Urinary bladder (tissue), 4 donors: ENCODE measurements around the gene EDEM3. TPM values are rescaled to one million over a fixed set of nuclear protein-coding genes. Genes with fewer than 3 reads are reported as not detected.

Source experiments
- DNase-seq: peaks from one replicate; pipeline ENCODE4 v3.0.0-alpha.2; 2015; ENCODE audit errors: extremely low spot score
- H3K27ac ChIP-seq: one replicate; pipeline ENCODE4 v1.5.1; 2013; ENCODE audit warnings: low read depth, mild to moderate bottlenecking, moderate library complexity
- H3K36me3 ChIP-seq: one replicate; pipeline ENCODE4 v1.6.1; 2013; ENCODE audit warnings: mild to moderate bottlenecking, moderate library complexity; ENCODE audit not compliant: insufficient read depth
- H3K4me1 ChIP-seq: one replicate; pipeline ENCODE4 v1.6.1; 2013; ENCODE audit warnings: mild to moderate bottlenecking, moderate library complexity; ENCODE audit not compliant: insufficient read depth
- H3K4me3 ChIP-seq: one replicate; pipeline ENCODE4 v1.5.1; 2013; ENCODE audit warnings: low read depth, low read length
- WGBS: extraction: QIAGEN DNeasy Blood & Tissue Kit; methylation state at CpG from one replicate; pipeline ENCODE4 v1.1.7; 2013; 5-methylcytosine and 5-hydroxymethylcytosine counted together
- polyA plus RNA-seq: library from polyadenylated mRNA; stranded (reverse); fragments of 200-250 nt; gene quantifications from one replicate; pipeline ENCODE4 v1.2.3, GENCODE V29; 2013
- total RNA-seq: library from RNA; depleted of rRNA; stranded (reverse); fragments of >200 nt; gene quantifications from one replicate; pipeline ENCODE4 v1.2.3, GENCODE V29; 2014
- donor health status: healthy with polysubstance abuse.
- donor health status: healthy.

EDEM3 gene, protein sequence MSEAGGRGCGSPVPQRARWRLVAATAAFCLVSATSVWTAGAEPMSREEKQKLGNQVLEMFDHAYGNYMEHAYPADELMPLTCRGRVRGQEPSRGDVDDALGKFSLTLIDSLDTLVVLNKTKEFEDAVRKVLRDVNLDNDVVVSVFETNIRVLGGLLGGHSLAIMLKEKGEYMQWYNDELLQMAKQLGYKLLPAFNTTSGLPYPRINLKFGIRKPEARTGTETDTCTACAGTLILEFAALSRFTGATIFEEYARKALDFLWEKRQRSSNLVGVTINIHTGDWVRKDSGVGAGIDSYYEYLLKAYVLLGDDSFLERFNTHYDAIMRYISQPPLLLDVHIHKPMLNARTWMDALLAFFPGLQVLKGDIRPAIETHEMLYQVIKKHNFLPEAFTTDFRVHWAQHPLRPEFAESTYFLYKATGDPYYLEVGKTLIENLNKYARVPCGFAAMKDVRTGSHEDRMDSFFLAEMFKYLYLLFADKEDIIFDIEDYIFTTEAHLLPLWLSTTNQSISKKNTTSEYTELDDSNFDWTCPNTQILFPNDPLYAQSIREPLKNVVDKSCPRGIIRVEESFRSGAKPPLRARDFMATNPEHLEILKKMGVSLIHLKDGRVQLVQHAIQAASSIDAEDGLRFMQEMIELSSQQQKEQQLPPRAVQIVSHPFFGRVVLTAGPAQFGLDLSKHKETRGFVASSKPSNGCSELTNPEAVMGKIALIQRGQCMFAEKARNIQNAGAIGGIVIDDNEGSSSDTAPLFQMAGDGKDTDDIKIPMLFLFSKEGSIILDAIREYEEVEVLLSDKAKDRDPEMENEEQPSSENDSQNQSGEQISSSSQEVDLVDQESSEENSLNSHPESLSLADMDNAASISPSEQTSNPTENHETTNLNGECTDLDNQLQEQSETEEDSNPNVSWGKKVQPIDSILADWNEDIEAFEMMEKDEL
- total RNA-seq (56.3 TPM), polyA plus RNA-seq (11.9 TPM)

DNA sequence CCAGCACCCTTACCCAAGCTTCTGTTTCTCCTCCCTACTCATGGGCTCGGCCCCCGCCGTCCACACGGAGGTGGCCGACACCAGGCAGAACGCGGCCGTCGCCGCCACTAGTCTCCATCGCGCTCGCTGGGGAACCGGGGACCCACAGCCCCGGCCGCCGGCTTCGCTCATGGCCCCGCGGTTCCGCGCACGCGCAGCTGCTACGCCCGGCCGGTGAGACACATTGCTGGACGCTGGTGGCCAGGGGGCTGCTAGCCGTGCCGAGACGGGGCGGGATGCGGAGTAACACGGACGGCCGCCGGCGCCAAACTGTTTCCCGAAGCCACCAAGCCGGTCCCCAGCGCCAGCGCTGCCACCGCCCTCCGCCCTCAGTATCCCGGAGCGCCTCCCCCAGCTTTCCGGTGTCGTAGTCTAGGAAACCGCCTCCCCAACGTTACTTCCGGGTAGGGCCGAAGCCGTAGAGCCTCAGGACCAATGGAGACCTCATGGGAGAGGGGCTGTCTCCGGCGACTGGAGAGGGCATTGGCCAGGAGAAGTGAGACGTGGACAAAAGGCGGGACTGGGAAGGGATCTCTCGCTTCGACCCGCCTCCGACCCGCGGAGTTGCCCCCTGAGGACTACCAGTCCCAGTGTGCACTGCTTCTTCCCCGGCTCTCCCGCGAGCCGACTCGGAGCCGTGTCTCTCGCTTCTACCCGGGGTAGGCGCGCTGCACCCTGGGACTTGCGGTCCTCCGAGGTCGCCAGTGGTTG is at the start of gene EDEM3:
Gene EDEM3 (minus strand): TSS at position 383 of the 750 bp plus-strand sequence. CDS start 212 bp downstream, at position 171.
- peak; percentile 98 for DNase-seq
- Histone ChIP-seq H3K27ac (peak within 1 kb of the TSS; percentile 73), H3K4me1 (no peaks in the 10 kb centered on the region), H3K36me3 (no peaks in the 10 kb centered on the region), H3K4me3 (peak within 1 kb of the TSS; percentile 62)
- WGBS: under 1% methylated on average over 76 of the region's 76 CpGs

DNA sequence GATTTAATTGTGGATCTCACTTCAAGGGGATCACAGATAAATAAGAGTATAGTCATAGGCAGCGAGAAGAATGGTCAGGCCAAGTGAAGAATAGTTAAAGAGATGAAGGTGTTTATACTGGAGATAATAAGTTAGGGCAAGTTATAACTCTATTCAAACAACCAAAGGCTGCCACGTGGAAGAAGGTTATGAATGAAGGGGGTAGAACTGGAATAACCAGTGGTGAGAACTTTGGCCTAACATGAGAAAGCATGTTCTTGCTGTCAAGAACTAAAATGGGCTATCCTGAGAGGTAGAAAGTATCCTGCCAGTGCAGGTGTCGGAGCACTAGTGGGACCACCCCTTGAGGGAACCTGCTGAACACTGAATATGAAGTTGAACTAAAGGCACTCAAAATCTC is 49.6 kb upstream of the EDEM3 start:
- Histone ChIP-seq H3K4me1 (no peaks in the 10 kb centered on the region), H3K4me3 (no peak overlapping the region), H3K27ac (no peak overlapping the region), H3K36me3 (no peaks in the 10 kb centered on the region)
- no peak for DNase-seq
- 85% methylated on average over 3 of the region's 3 CpGs for WGBS

DNA sequence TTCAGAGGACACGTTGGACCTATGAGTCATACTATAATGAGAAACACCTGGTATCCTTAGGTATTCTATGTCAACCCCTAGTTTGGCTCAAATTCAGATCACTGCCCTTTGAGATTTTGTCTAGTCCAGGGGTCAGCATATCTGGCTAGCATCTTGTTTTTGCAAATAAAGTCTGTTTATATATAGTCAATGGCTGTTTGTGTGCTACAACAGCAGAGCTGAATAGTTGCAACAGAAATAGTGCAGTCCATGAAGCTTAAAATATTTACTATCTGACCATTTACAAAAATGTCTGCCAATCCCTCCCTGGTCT is 48.5 kb upstream of the EDEM3 start:
- no peaks in the 10 kb centered on the region for H3K36me3 ChIP-seq
- H3K4me3 ChIP-seq: no peak overlapping the region
- DNase-seq: no peak

DNA sequence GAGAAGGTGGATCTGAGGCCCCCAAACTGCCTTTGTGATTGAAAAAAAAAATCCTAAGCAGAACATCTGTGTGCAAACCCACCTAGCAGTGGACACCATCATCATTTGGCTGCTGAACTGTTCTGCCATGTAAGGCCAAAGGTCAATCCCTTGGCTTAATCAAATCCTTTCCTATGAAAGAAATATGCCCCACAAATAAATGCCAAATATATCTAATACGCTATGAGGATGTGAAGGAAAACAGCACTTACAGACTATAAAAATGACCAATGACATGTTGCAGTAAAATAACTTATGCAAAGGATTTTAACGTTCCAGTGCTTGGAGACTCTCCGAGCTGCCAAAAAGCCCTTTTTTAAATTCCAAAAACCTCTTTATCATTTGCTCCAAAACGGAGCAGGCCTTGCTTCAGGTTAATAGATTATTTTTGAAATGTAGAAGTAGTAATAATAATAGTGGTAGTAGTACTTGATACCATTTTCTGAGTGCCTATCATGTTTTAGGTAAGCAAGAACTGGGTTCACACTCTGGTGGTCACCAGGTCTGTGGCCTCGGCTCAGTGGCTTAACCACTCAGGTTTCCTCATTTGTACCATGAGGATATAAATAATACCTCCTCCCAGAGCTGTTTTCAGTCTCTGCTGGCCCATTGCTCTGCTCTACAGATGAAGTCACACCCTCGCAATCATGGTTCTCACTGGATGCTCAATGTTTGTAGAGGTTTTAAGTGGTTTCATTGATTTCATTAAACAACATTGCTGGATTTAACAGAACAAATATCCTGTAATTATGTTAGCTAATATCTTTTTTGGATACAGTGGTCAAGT is 47.9 kb upstream of the EDEM3 start:
- H3K36me3 ChIP-seq: no peaks in the 10 kb centered on the region
- H3K4me1 ChIP-seq: no peaks in the 10 kb centered on the region
- no peak overlapping the region for H3K4me3 ChIP-seq
- WGBS: 46% methylated on average over 6 of the region's 6 CpGs
- peak overlapping the region; percentile 15 for H3K27ac ChIP-seq
- no peak for DNase-seq

More for the DNA sequence above, 48.5 kb upstream of the EDEM3 start:
- 14% methylated on average over 1 of the region's 1 CpG for WGBS
- no peak overlapping the region for H3K27ac ChIP-seq
- no peaks in the 10 kb centered on the region for H3K4me1 ChIP-seq

DNA sequence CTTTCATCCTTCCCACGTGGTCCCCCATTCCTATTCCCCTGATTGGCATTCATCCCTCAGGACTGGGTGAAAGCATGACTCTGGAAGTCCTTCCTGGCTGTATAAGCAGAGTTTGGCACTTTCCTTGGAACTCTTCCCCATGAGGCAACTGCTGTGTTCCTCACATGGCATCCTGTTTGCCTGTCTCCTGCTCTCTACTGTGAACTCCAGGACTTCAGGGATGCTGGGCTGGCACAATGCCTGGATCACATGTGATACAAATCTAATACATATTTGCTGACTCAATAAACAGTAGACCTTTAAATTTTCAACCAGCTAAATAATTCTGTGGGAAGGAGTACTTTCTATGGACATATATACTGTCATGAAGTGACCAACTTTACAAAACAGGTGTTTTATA is 46.8 kb upstream of the EDEM3 start:
- Histone ChIP-seq H3K36me3 (no peaks in the 10 kb centered on the region), H3K27ac (no peak overlapping the region), H3K4me1 (no peaks in the 10 kb centered on the region), H3K4me3 (no peak overlapping the region)
- 62% methylated on average over 1 of the region's 1 CpG for WGBS
- no peak for DNase-seq

DNA sequence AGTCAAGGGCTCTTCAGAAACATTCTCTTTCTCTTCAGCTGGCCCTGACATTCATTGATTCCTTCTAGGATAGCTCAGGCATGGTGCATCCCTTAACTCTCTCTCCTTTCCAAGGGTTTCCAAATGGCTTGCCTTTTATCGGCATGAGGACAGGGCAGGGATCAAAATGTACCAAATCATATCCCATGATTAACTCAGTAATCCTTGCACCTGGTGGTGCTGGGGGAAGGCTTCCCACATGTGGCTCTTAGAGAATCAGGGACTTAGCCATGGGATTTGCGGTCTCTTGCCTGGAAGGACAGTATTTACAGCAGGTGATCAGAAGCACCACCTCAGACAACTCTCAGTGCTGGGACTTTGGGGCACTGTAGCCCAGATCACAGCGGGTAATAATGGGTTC is 46.2 kb upstream of the EDEM3 start:
- no peaks in the 10 kb centered on the region for H3K36me3 ChIP-seq
- DNase-seq: no peak
- WGBS: 94% methylated on average over 3 of the region's 3 CpGs
- H3K4me3 ChIP-seq: no peak overlapping the region
- H3K4me1 ChIP-seq: no peaks in the 10 kb centered on the region
- no peak overlapping the region for H3K27ac ChIP-seq

DNA sequence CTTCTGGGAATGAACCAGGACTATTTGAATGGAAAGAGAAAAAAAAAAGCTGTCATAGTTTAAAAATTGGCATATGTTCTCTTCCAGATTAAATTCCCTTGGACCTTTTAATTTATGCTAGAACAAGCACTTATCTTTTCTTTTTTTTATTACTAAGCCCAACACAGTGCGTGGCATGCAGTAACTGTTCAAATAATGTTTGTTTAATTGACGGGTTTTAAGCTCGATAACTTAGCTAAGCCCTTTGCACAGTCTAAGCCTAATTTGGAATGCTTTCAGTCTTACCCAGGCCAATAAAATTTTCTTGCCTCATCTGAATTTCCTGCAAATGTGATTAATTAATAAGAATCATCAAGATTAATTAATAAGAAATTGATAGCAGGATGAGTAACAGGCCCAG is 39.3 kb upstream of the EDEM3 start:
- Histone ChIP-seq H3K4me1 (no peaks in the 10 kb centered on the region), H3K36me3 (no peaks in the 10 kb centered on the region), H3K4me3 (no peak overlapping the region), H3K27ac (no peak overlapping the region)
- no peak for DNase-seq
- WGBS: 63% methylated on average over 3 of the region's 3 CpGs

DNA sequence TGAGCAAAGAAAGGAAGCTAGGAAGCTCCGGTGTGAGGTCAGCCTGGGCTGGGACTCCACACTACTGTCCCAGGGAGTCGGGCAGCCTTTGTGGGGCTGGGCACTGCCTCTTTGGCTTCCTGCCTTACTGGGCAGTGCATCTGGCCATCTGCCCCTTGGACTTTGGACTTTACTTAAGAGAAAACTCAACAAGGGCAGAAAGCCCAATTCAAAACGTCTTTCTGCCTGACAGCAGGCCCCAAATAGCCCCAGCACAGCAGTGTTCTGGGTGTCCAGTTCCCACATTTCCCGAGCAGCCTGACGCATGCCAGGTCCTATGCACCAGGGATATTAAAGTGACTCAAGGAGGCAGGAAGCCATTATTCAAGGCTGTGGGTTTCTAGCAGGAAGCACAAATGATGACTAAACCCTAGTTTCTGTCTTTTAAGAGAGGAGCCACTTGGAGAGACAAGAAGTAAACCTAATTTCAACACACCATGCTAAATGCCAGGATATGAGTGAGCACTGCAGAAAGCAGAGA is 37.9 kb upstream of the EDEM3 start:
- DNase-seq: no peak
- Histone ChIP-seq H3K36me3 (no peaks in the 10 kb centered on the region), H3K4me1 (no peaks in the 10 kb centered on the region), H3K27ac (no peak overlapping the region), H3K4me3 (no peak overlapping the region)
- 41% methylated on average over 5 of the region's 5 CpGs for WGBS

DNA sequence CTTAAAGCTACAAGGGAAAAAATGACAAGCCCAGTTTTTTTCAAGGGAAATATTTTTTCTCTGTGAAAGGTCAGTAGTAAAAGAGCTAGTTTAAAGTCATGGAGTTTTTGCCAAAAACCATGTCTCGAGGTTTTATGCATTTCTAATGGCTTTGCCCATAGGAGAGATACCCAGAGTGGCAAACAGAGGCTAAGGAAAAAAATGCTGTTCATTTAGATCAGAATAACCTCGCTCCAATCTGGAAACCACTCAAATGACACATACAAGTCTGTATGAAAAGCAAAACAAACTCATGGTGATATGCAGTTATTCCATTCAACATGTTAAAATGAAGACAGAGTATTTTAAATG is 36.9 kb upstream of the EDEM3 start:
- Histone ChIP-seq H3K4me3 (no peak overlapping the region), H3K27ac (no peak overlapping the region), H3K4me1 (no peaks in the 10 kb centered on the region), H3K36me3 (no peaks in the 10 kb centered on the region)
- WGBS: 55% methylated on average over 2 of the region's 2 CpGs
- DNase-seq: no peak

DNA sequence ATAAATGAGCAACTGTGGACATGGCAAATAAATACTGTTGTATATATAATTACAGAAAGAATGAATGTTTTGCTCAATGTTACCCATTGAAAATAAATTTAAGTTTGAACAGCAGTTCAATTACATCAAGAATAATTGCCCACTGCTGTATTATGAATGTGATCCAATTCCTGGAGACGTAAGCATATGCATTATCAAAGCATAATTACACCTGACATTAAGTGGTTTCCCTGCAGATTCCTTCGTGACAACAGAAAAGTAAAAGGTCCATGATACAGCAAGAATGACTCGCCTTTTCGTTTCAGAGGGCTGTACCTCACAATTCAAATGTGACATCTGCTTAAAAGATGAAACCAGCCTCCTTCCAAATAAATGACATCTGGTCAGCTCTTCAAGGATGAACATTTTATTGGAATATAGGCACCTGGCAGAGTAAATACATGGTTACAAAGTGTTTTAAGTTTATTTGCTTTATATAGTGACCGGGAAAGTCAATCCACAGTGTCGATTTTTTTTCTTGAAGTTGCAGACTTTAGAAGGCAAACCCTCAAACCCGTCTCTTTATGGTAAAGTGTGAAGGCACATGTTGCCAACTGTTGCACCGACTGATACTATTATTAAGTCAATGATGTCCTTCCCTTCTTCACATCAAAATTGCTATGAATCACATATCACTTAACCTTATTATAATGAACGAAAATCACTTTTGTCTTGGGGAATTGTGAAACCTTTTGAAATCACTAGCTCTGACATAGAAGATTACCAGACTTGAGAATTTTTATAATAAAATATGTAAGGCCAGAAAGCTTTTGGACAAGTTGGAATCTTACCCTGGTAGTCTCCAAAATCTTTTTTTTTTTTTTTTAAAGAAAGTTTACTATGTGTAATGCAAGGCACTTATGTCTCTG is 36.2 kb upstream of the EDEM3 start:
- no peak overlapping the region for H3K27ac ChIP-seq
- 87% methylated on average over 9 of the region's 9 CpGs for WGBS
- no peak overlapping the region for H3K4me3 ChIP-seq

DNA sequence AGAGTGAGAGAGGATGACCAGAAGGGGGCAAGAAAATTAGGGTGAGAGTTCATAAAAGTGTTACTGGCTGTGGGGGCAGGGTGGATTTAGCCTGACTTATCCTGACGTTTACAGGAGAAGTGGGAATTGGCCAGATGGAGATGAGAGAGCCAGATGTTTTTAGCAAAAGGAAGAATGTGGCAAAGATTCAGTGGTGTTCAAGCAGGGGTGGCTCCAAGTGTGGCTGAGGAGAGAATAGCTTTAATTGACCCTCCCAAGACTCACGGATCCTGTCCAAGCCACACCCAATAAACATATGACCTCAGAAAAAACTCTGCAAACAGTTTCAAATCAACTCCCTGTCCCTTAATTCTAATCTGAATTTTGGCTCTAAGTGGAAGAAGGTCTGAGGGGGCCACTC is 35.2 kb upstream of the EDEM3 start:
- Histone ChIP-seq H3K36me3 (no peaks in the 10 kb centered on the region), H3K27ac (no peak overlapping the region), H3K4me3 (no peak overlapping the region), H3K4me1 (no peaks in the 10 kb centered on the region)
- DNase-seq: no peak
- WGBS: 17% methylated on average over 2 of the region's 2 CpGs

More for the DNA sequence above, 36.2 kb upstream of the EDEM3 start:
- DNase-seq: no peak
- H3K36me3 ChIP-seq: no peaks in the 10 kb centered on the region
- H3K4me1 ChIP-seq: no peaks in the 10 kb centered on the region

DNA sequence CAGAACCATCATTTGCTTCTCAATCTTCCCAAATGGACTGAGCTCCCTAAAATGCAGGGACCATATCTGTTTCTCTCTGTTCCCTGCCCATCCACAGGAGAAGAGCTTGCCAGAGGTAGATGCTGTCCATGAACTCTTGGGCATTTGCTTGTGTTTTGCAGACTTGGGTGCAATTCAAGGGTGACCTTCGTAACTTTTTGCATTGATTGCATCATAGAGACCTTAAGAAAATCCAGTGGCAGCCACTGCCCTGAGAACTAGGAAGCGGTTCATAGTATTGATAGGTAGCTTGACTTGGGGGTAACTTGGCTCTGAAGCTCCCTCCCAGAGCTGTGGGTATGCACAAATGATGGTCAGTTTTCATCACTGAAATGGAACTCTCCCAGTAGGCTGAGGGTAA is 34.3 kb upstream of the EDEM3 start:
- no peak for DNase-seq
- Histone ChIP-seq H3K4me3 (no peak overlapping the region), H3K27ac (no peak overlapping the region), H3K36me3 (no peaks in the 10 kb centered on the region), H3K4me1 (no peaks in the 10 kb centered on the region)
- 91% methylated on average over 2 of the region's 2 CpGs for WGBS
